Breast epithelium (tissue), 3 donors: ENCODE results near the gene HS3ST3A1.

Source experiments
- CTCF ChIP-seq, 3 donors: fragments of 450-650 bp; IDR thresholded peaks; one replicate each; pipeline ENCODE4 v1.5.1; 2016 to 2017; ENCODE audit warnings: antibody characterized with exemption in 3 of 3, mild to moderate bottlenecking in 3 of 3, moderate library complexity in 3 of 3
- POLR2A ChIP-seq: fragments of 450-650 bp; IDR thresholded peaks from one replicate; pipeline ENCODE4 v1.6.1; 2016; ENCODE audit warnings: antibody characterized with exemption, mild to moderate bottlenecking, moderate library complexity

- TF ChIP-seq POLR2A (no peak), CTCF (IDR thresholded peaks at IDR 0.05) (no peak)
Measured at GRCh38 chr17:13580790-13581189, 20.9 kb downstream of the HS3ST3A1 start.
